ENCODE data around the gene ICA1.

ICA1 gene

DNA sequence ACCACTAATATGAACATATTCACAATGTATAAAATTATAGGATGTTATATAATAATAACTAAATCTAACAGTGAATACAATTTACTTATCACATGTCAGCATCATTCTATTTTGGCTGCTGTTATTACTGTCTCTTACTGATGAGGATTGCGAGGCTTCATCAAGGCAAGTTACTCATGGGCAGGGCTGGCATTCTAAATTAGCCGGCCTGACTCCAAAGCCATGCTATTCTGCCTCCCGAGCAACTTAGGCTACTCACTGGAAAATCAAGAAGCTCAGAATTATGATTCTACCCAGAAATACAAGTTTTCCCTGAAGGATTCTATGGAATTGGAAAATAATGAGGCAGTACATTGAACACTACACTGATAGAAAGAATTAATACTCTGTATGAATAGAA, 101.7 kb downstream of the ICA1 start:
- no peak overlapping the region for H3K4me3 ChIP-seq (ENCODE audit: control insufficient read depth, low read depth, low read length)
- DNase-seq (ENCODE audit: low read depth): no peak
- TF ChIP-seq, protein P1, sequence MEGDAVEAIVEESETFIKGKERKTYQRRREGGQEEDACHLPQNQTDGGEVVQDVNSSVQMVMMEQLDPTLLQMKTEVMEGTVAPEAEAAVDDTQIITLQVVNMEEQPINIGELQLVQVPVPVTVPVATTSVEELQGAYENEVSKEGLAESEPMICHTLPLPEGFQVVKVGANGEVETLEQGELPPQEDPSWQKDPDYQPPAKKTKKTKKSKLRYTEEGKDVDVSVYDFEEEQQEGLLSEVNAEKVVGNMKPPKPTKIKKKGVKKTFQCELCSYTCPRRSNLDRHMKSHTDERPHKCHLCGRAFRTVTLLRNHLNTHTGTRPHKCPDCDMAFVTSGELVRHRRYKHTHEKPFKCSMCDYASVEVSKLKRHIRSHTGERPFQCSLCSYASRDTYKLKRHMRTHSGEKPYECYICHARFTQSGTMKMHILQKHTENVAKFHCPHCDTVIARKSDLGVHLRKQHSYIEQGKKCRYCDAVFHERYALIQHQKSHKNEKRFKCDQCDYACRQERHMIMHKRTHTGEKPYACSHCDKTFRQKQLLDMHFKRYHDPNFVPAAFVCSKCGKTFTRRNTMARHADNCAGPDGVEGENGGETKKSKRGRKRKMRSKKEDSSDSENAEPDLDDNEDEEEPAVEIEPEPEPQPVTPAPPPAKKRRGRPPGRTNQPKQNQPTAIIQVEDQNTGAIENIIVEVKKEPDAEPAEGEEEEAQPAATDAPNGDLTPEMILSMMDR (IDR thresholded peaks at IDR 0.05; ENCODE audit: control insufficient read depth, insufficient read depth, low read depth, low read length, missing control alignments): no peak

DNA sequence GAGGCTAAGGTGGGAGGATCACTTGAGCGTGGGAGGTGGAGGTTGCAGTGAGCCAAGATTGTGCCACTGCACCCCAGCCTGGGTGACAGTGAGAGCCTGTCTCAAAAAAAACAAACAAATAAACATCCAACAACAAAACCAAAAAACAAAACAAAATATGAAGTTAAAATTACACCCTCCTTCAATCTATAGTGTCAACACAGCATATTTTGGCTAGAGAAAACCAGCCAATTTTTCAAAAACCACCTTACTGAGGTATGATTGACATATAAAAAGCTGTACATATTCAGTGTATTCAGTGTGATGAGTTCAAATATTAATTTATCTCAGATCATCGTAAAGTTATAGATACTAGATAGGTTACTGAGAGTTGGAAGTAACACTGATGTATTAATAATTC, 102.4 kb downstream of the ICA1 start:
- H3K4me3 ChIP-seq (ENCODE audit: control insufficient read depth, low read depth, low read length): no peak overlapping the region
- TF ChIP-seq, protein P1 (IDR thresholded peaks at IDR 0.05; ENCODE audit: control insufficient read depth, insufficient read depth, low read depth, low read length, missing control alignments): no peak
- no peak for DNase-seq (ENCODE audit: low read depth)

DNA sequence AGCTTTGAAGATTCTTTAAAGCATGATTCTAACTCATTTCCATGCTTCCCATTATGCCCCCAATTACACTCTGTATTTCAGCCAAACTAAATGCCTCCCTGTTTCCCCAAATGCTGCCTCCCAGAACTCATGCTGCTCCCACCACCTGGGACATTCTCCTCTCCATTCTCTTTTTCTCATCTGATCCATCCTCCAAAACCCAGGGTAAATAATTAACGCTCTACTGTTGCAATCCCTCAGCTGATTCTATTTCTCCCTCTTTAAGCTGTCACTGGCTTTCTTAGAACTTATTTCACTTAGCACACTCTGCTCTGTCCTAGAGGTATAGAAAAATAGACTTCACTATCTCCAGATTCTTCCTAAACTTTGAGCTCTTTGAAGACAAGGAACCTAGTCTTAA, 104.7 kb downstream of the ICA1 start:
- DNase-seq (ENCODE audit: low read depth): no peak
- TF ChIP-seq, protein P1 (IDR thresholded peaks at IDR 0.05; ENCODE audit: control insufficient read depth, insufficient read depth, low read depth, low read length, missing control alignments): no peak
- H3K4me3 ChIP-seq (ENCODE audit: control insufficient read depth, low read depth, low read length): no peak overlapping the region

DNA sequence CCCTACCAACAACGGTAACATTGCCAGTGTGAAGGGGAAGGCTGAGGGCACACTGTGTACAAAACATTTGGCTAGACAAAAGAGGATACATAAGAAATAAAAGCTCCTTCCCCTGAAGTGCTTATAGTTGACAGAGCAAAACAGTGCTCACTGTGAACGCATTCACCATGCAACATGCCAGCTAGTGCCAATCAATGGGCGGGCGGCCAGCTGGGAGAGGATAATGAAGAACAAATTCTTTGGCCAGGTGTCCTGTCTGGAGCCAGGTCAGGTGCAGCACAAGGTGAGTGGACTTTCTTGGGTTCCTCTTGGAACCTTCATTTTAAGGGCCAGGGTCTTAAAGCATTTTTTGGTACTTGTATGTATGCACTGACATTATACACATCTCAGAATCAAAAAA, 106.1 kb downstream of the ICA1 start:
- DNase-seq (ENCODE audit: low read depth): no peak
- H3K4me3 ChIP-seq (ENCODE audit: control insufficient read depth, low read depth, low read length): no peak overlapping the region
- TF ChIP-seq, protein P1 (IDR thresholded peaks at IDR 0.05; ENCODE audit: control insufficient read depth, insufficient read depth, low read depth, low read length, missing control alignments): no peak

DNA sequence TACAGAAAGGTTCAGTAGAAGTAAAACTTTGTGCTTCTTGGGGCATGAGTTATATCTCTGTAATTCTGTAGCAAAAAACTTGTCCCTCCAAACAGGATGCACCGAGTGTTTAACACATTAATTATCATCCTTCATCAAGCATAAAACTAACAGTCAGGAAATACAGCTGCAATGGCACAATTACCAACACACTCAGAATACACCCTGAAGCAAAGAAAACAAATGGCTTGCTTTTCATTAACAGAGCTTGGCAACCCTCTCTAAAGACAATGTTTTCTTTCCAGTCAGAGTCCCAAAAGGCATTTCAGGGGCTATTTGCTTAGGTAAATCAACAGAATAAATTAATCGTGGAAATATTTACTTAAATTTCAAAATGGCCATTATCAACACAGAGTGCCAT, 107.7 kb downstream of the ICA1 start:
- H3K4me3 ChIP-seq (ENCODE audit: control insufficient read depth, low read depth, low read length): no peak overlapping the region
- TF ChIP-seq, protein P1 (IDR thresholded peaks at IDR 0.05; ENCODE audit: control insufficient read depth, insufficient read depth, low read depth, low read length, missing control alignments): no peak
- DNase-seq (ENCODE audit: low read depth): no peak

DNA sequence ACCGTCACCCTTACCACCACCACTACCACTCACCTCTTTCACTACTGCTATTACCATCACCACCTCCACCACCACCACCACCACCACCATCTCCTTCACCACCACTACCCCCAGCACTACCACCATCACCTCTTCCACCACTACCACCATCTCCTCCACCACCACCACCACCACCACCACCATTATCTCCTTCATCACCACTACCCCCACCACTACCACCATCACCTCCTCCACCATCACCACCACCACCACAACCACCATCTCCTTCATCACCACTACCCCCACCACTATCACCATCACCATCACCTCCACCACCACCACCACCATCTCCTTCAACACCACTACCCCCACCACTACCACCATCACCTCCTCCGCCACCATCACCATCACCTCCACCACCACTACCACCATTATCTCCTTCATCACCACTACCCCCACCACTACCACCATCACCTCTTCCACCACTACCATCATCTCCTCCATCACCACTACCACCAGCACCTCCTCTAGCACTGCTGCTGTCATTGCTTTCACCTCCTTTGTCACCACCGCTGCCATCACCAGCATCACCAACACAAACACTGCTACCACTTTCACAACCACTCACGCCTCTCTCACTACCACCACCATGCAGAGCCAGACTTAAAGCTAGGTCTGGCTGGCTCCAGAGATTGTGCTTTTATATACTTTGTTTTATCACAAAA, 109.3 kb downstream of the ICA1 start:
- no peak overlapping the region for H3K4me3 ChIP-seq (ENCODE audit: control insufficient read depth, low read depth, low read length)
- TF ChIP-seq, protein P1 (IDR thresholded peaks at IDR 0.05; ENCODE audit: control insufficient read depth, insufficient read depth, low read depth, low read length, missing control alignments): no peak
- no peak for DNase-seq (ENCODE audit: low read depth)

Data from AG09309 (cell line).